Stimulated activated naive CD8-positive, alpha-beta T cell treated with anti-CD3 and anti-CD28 coated beads, Interleukin-15, Interleukin-2, amounts not matched to agents 100 ng/mL and 50 ng/mL, for 24 hours (primary cell): ENCODE data around the gene PLD4.

ENCODE experiments used
- H3K27ac Mint-ChIP-seq: one replicate; pipeline ENCODE4 v1.8.0; 2021; ENCODE audit warnings: mild to moderate bottlenecking, mixed read lengths
- H3K27me3 Mint-ChIP-seq: one replicate; pipeline ENCODE4 v1.8.0; 2021; ENCODE audit warnings: mixed read lengths
- H3K36me3 Mint-ChIP-seq: one replicate; pipeline ENCODE4 v1.8.0; 2021; ENCODE audit warnings: low read depth, mixed read lengths
- H3K4me1 Mint-ChIP-seq: one replicate; pipeline ENCODE4 v1.8.0; 2021; ENCODE audit warnings: low read depth, mixed read lengths
- H3K4me3 Mint-ChIP-seq: one replicate; pipeline ENCODE4 v1.8.0; 2021; ENCODE audit warnings: mild to moderate bottlenecking, mixed read lengths
- H3K9me3 Mint-ChIP-seq: one replicate; pipeline ENCODE4 v1.8.0; 2021; ENCODE audit warnings: mixed read lengths

PLD4 gene

GRCh38 chr14:104924421-104925213 is at the start of gene PLD4:
Gene PLD4 (plus strand): TSS chr14:104924879. CDS start chr14:104927141, 2,262 bp downstream.
- no peaks in the 10 kb centered on the region for H3K36me3 Mint-ChIP-seq

GRCh38 chr14:104875412-104875751 is 49.3 kb upstream of the PLD4 start:
- Mint-ChIP-seq H3K36me3 (no peaks in the 10 kb centered on the region), H3K27me3 (no peaks in the 10 kb centered on the region), H3K4me3 (no peak overlapping the region), H3K27ac (no peak overlapping the region), H3K4me1 (peaks cover 7% of the 10 kb centered on the region), H3K9me3 (no peaks in the 10 kb centered on the region)

More at GRCh38 chr14:104924421-104925213, at the start of gene PLD4:
- Mint-ChIP-seq H3K4me1 (peaks cover 6% of the 10 kb centered on the region), H3K27ac (no peak within 1 kb of the TSS), H3K4me3 (no peak within 1 kb of the TSS), H3K27me3 (no peaks in the 10 kb centered on the region), H3K9me3 (no peaks in the 10 kb centered on the region)

GRCh38 chr14:104875811-104876210 is 48.9 kb upstream of the PLD4 start:
- peaks cover 7% of the 10 kb centered on the region for H3K4me1 Mint-ChIP-seq
- H3K9me3 Mint-ChIP-seq, result no peaks in the 10 kb centered on the region
- no peaks in the 10 kb centered on the region for H3K36me3 Mint-ChIP-seq
- H3K27ac Mint-ChIP-seq, result no peak overlapping the region
- H3K4me3 Mint-ChIP-seq, result no peak overlapping the region
- H3K27me3 Mint-ChIP-seq, result no peaks in the 10 kb centered on the region

- no peaks in the 10 kb centered on the region for H3K36me3 Mint-ChIP-seq
- no peaks in the 10 kb centered on the region for H3K9me3 Mint-ChIP-seq
- H3K4me1 Mint-ChIP-seq, result peaks cover 7% of the 10 kb centered on the region
- H3K27ac Mint-ChIP-seq, result no peak overlapping the region
- no peak overlapping the region for H3K4me3 Mint-ChIP-seq
- H3K27me3 Mint-ChIP-seq, result no peaks in the 10 kb centered on the region
Measured at GRCh38 chr14:104876251-104876699, 48.4 kb upstream of the PLD4 start.

- no peaks in the 10 kb centered on the region for H3K36me3 Mint-ChIP-seq
- no peaks in the 10 kb centered on the region for H3K9me3 Mint-ChIP-seq
- peaks cover 6% of the 10 kb centered on the region for H3K4me1 Mint-ChIP-seq
- no peak overlapping the region for H3K27ac Mint-ChIP-seq
- no peaks in the 10 kb centered on the region for H3K27me3 Mint-ChIP-seq
- no peak overlapping the region for H3K4me3 Mint-ChIP-seq
Measured at GRCh38 chr14:104877066-104877805, 47.4 kb upstream of the PLD4 start.

- Mint-ChIP-seq H3K9me3 (no peaks in the 10 kb centered on the region), H3K36me3 (no peaks in the 10 kb centered on the region), H3K4me1 (no peaks in the 10 kb centered on the region), H3K4me3 (no peak overlapping the region), H3K27ac (no peak overlapping the region), H3K27me3 (no peaks in the 10 kb centered on the region)
Measured at GRCh38 chr14:104877806-104878550, 46.7 kb upstream of the PLD4 start.

- no peak overlapping the region for H3K27ac Mint-ChIP-seq
- no peaks in the 10 kb centered on the region for H3K4me1 Mint-ChIP-seq
- H3K9me3 Mint-ChIP-seq, result no peaks in the 10 kb centered on the region
- H3K27me3 Mint-ChIP-seq, result no peaks in the 10 kb centered on the region
- H3K36me3 Mint-ChIP-seq, result no peaks in the 10 kb centered on the region
- no peak overlapping the region for H3K4me3 Mint-ChIP-seq
Measured at GRCh38 chr14:104878582-104878981, 46.1 kb upstream of the PLD4 start.

- no peaks in the 10 kb centered on the region for H3K27me3 Mint-ChIP-seq
- H3K4me3 Mint-ChIP-seq, result no peak overlapping the region
- no peak overlapping the region for H3K27ac Mint-ChIP-seq
- no peaks in the 10 kb centered on the region for H3K36me3 Mint-ChIP-seq
- H3K9me3 Mint-ChIP-seq, result no peaks in the 10 kb centered on the region
- H3K4me1 Mint-ChIP-seq, result no peaks in the 10 kb centered on the region
Measured at GRCh38 chr14:104879201-104879982, 45.3 kb upstream of the PLD4 start.

GRCh38 chr14:104879983-104880565 is 44.6 kb upstream of the PLD4 start:
- Mint-ChIP-seq H3K27ac (no peak overlapping the region), H3K4me3 (no peak overlapping the region), H3K9me3 (no peaks in the 10 kb centered on the region), H3K36me3 (no peaks in the 10 kb centered on the region), H3K27me3 (no peaks in the 10 kb centered on the region), H3K4me1 (no peaks in the 10 kb centered on the region)

- no peaks in the 10 kb centered on the region for H3K9me3 Mint-ChIP-seq
- H3K4me3 Mint-ChIP-seq, result no peak overlapping the region
- H3K36me3 Mint-ChIP-seq, result no peaks in the 10 kb centered on the region
- no peaks in the 10 kb centered on the region for H3K27me3 Mint-ChIP-seq
- no peak overlapping the region for H3K27ac Mint-ChIP-seq
- H3K4me1 Mint-ChIP-seq, result no peaks in the 10 kb centered on the region
Measured at GRCh38 chr14:104880584-104881210, 44.0 kb upstream of the PLD4 start.

- no peaks in the 10 kb centered on the region for H3K9me3 Mint-ChIP-seq
- no peak overlapping the region for H3K4me3 Mint-ChIP-seq
- H3K36me3 Mint-ChIP-seq, result no peaks in the 10 kb centered on the region
- H3K27ac Mint-ChIP-seq, result no peak overlapping the region
- H3K4me1 Mint-ChIP-seq, result no peaks in the 10 kb centered on the region
- H3K27me3 Mint-ChIP-seq, result no peaks in the 10 kb centered on the region
Measured at GRCh38 chr14:104881369-104881979, 43.2 kb upstream of the PLD4 start.

- H3K4me3 Mint-ChIP-seq, result no peak overlapping the region
Measured at GRCh38 chr14:104882325-104882973, 42.2 kb upstream of the PLD4 start.

GRCh38 chr14:104882991-104883660 is 41.6 kb upstream of the PLD4 start:
- no peak overlapping the region for H3K4me3 Mint-ChIP-seq
- H3K9me3 Mint-ChIP-seq, result no peaks in the 10 kb centered on the region
- H3K27me3 Mint-ChIP-seq, result no peaks in the 10 kb centered on the region
- no peaks in the 10 kb centered on the region for H3K4me1 Mint-ChIP-seq
- no peaks in the 10 kb centered on the region for H3K36me3 Mint-ChIP-seq
- H3K27ac Mint-ChIP-seq, result no peak overlapping the region

More at GRCh38 chr14:104882325-104882973, 42.2 kb upstream of the PLD4 start:
- H3K27ac Mint-ChIP-seq, result no peak overlapping the region
- H3K4me1 Mint-ChIP-seq, result no peaks in the 10 kb centered on the region
- H3K9me3 Mint-ChIP-seq, result no peaks in the 10 kb centered on the region
- H3K27me3 Mint-ChIP-seq, result no peaks in the 10 kb centered on the region
- H3K36me3 Mint-ChIP-seq, result no peaks in the 10 kb centered on the region
